ENCODE measurements around the gene ZIC1.

ZIC1 gene

GRCh38 chr3:147422196-147422595 lies 13.0 kb downstream of the ZIC1 start:
- Histone ChIP-seq H3K27me3 (ENCODE audit: control insufficient read depth, insufficient read depth, low read length) (peaks cover 5% of the 10 kb centered on the region), H3K27ac (no peak overlapping the region), H3K4me1 (no peaks in the 10 kb centered on the region), H3K79me2 (no peaks in the 10 kb centered on the region), H3K36me3 (ENCODE audit: control insufficient read depth, insufficient read depth, low read length) (no peaks in the 10 kb centered on the region), H3K4me2 (ENCODE audit: low read length) (no peak overlapping the region), H3K9ac (no peak overlapping the region), H2AFZ (no peak overlapping the region), H3K9me3 (ENCODE audit: control insufficient read depth, low read length) (peaks cover 4% of the 10 kb centered on the region), H3K4me3 (ENCODE audit: low read depth, low read length) (no peak overlapping the region)
- no peak for TF ChIP-seq CTCF (IDR thresholded peaks at IDR 0.05)

- peaks cover 4% of the 10 kb centered on the region for H3K9me3 ChIP-seq (ENCODE audit: control insufficient read depth, low read length)
- TF ChIP-seq CTCF (IDR thresholded peaks at IDR 0.05), result no peak
- no peaks in the 10 kb centered on the region for H3K4me1 ChIP-seq
- H3K4me2 ChIP-seq (ENCODE audit: low read length), result no peak overlapping the region
- peaks cover 5% of the 10 kb centered on the region for H3K27me3 ChIP-seq (ENCODE audit: control insufficient read depth, insufficient read depth, low read length)
- H3K4me3 ChIP-seq (ENCODE audit: low read depth, low read length), result no peak overlapping the region
- H3K9ac ChIP-seq, result no peak overlapping the region
- no peaks in the 10 kb centered on the region for H3K79me2 ChIP-seq
- no peak overlapping the region for H2AFZ ChIP-seq
- H3K27ac ChIP-seq, result no peak overlapping the region
- no peaks in the 10 kb centered on the region for H3K36me3 ChIP-seq (ENCODE audit: control insufficient read depth, insufficient read depth, low read length)
Observed at GRCh38 chr3:147422601-147423536, 13.7 kb downstream of the ZIC1 start.

- peaks cover 5% of the 10 kb centered on the region for H3K27me3 ChIP-seq (ENCODE audit: control insufficient read depth, insufficient read depth, low read length)
- H3K79me2 ChIP-seq, result no peaks in the 10 kb centered on the region
- no peaks in the 10 kb centered on the region for H3K4me1 ChIP-seq
- no peak overlapping the region for H2AFZ ChIP-seq
- H3K9me3 ChIP-seq (ENCODE audit: control insufficient read depth, low read length), result peaks cover 4% of the 10 kb centered on the region
- no peak overlapping the region for H3K27ac ChIP-seq
- H3K4me3 ChIP-seq (ENCODE audit: low read depth, low read length), result no peak overlapping the region
- no peak for TF ChIP-seq CTCF (IDR thresholded peaks at IDR 0.05)
- no peak overlapping the region for H3K9ac ChIP-seq
- H3K36me3 ChIP-seq (ENCODE audit: control insufficient read depth, insufficient read depth, low read length), result no peaks in the 10 kb centered on the region
- H3K4me2 ChIP-seq (ENCODE audit: low read length), result no peak overlapping the region
Observed at GRCh38 chr3:147423537-147423797, 14.3 kb downstream of the ZIC1 start.

- Histone ChIP-seq H3K27ac (no peak overlapping the region), H3K4me3 (ENCODE audit: low read depth, low read length) (no peak overlapping the region), H3K9ac (no peak overlapping the region)
Observed at GRCh38 chr3:147423798-147424580, 14.8 kb downstream of the ZIC1 start.

More at GRCh38 chr3:147423798-147424580, 14.8 kb downstream of the ZIC1 start:
- H3K4me1 ChIP-seq, result no peaks in the 10 kb centered on the region
- no peaks in the 10 kb centered on the region for H3K36me3 ChIP-seq (ENCODE audit: control insufficient read depth, insufficient read depth, low read length)
- H3K9me3 ChIP-seq (ENCODE audit: control insufficient read depth, low read length), result peaks cover 4% of the 10 kb centered on the region
- no peak overlapping the region for H3K4me2 ChIP-seq (ENCODE audit: low read length)
- TF ChIP-seq CTCF (IDR thresholded peaks at IDR 0.05), result no peak
- H2AFZ ChIP-seq, result no peak overlapping the region
- H3K27me3 ChIP-seq (ENCODE audit: control insufficient read depth, insufficient read depth, low read length), result peaks cover 5% of the 10 kb centered on the region
- H3K79me2 ChIP-seq, result no peaks in the 10 kb centered on the region
